SU-DHL-6 (cell line): ENCODE measurements around the gene FOXS1.

Source experiments
- H2AFZ ChIP-seq: fragments of 200-600 bp; sonication (generic); 2 replicates; pipeline ENCODE4 v1.6.1; 2014; ENCODE audit warnings: low read depth, mild to moderate bottlenecking, moderate library complexity, mixed read lengths, antibody characterized with exemption, low read length; ENCODE audit not compliant: severe bottlenecking
- H3F3A ChIP-seq: fragments of 200-600 bp; shearing (Covaris generic); 2 replicates; pipeline ENCODE4 v1.6.0; 2016; ENCODE audit warnings: antibody characterized with exemption, mild to moderate bottlenecking; ENCODE audit not compliant: insufficient read depth
- H3K27ac ChIP-seq: fragments of 200-600 bp; sonication (generic); 2 replicates; pipeline ENCODE4 v1.5.1; 2016; ENCODE audit warnings: low read depth, mild to moderate bottlenecking, low read length, moderate library complexity, mixed read lengths
- H3K27me3 ChIP-seq: fragments of 200-600 bp; sonication (generic), shearing (Covaris generic); 2 replicates; pipeline ENCODE4 v1.6.0; 2014; ENCODE audit warnings: mild to moderate bottlenecking, low read length
- H3K36me3 ChIP-seq: fragments of 200-600 bp; sonication (generic); 2 replicates; pipeline ENCODE4 v1.6.1; 2014; ENCODE audit warnings: mild to moderate bottlenecking, low read length, mixed read lengths
- H3K4me2 ChIP-seq: fragments of 300-600, 200-600 bp; shearing (Covaris generic), sonication (generic); 2 replicates; pipeline ENCODE4 v1.6.0; 2014; ENCODE audit warnings: low read length, low read depth, mild to moderate bottlenecking; ENCODE audit not compliant: poor library complexity, severe bottlenecking
- H3K4me3 ChIP-seq: fragments of 200-600 bp; sonication (generic); 2 replicates; pipeline ENCODE4 v1.5.1; 2014; ENCODE audit warnings: antibody characterized with exemption, low read length, mild to moderate bottlenecking, mixed read lengths; ENCODE audit not compliant: insufficient read depth, poor library complexity, severe bottlenecking
- H3K79me2 ChIP-seq: fragments of 200-600 bp; sonication (generic); 2 replicates; pipeline ENCODE4 v1.6.1; 2014; ENCODE audit warnings: mild to moderate bottlenecking, low read length, moderate library complexity; ENCODE audit not compliant: insufficient read depth
- H3K9ac ChIP-seq: fragments of 200-600 bp; sonication (generic); 2 replicates; pipeline ENCODE4 v1.7.0; 2014; ENCODE audit warnings: mild to moderate bottlenecking, low read length
- H3K9me2 ChIP-seq: fragments of 200-600 bp; sonication (generic); replicated peaks from 2 replicates; pipeline ENCODE4 v1.6.1; 2014; ENCODE audit warnings: low read length; ENCODE audit not compliant: insufficient read depth
- H3K9me3 ChIP-seq: fragments of 200-600 bp; sonication (generic); 2 replicates; pipeline ENCODE4 v1.6.1; 2014; ENCODE audit warnings: low read length, mixed read lengths; ENCODE audit not compliant: insufficient read depth
- H4K20me1 ChIP-seq: fragments of 200-600 bp; sonication (generic); 2 replicates; pipeline ENCODE4 v1.6.1; 2014; ENCODE audit warnings: low read depth, mild to moderate bottlenecking, antibody characterized with exemption, low read length, moderate library complexity, mixed read lengths
- CTCF ChIP-seq: fragments of 200-600 bp; sonication (generic); IDR thresholded peaks from one replicate; pipeline ENCODE4 v1.5.1; 2017; ENCODE audit warnings: antibody characterized with exemption, mild to moderate bottlenecking, low read length, moderate library complexity; ENCODE audit not compliant: insufficient read depth, poor library complexity, severe bottlenecking
- EZH2phosphoT487 ChIP-seq: fragments of 200-600 bp; sonication (generic), shearing (Covaris generic); conservative IDR thresholded peaks from 2 replicates; pipeline ENCODE4 v1.6.1; 2018; ENCODE audit warnings: mild to moderate bottlenecking, antibody characterized with exemption, low read length, moderate library complexity, mixed read lengths

The FOXS1 gene

GRCh38 chr20:31857861-31858759 lies 12.7 kb upstream of the FOXS1 start:
- Histone ChIP-seq H3K4me2 (no peak overlapping the region), H3K4me3 (no peak overlapping the region), H3F3A (no peaks in the 10 kb centered on the region), H2AFZ (no peak overlapping the region), H4K20me1 (no peaks in the 10 kb centered on the region), H3K27ac (no peak overlapping the region), H3K9me3 (no peaks in the 10 kb centered on the region), H3K9me2 (no peaks in the 10 kb centered on the region), H3K79me2 (no peaks in the 10 kb centered on the region), H3K36me3 (no peaks in the 10 kb centered on the region), H3K9ac (no peak overlapping the region), H3K27me3 (no peaks in the 10 kb centered on the region)
- TF ChIP-seq EZH2phosphoT487 (no peak), CTCF (no peak)

GRCh38 chr20:31856516-31856915 lies 11.1 kb upstream of the FOXS1 start:
- Histone ChIP-seq H3K27ac (no peak overlapping the region), H2AFZ (no peak overlapping the region), H4K20me1 (no peaks in the 10 kb centered on the region), H3K4me3 (no peak overlapping the region), H3K4me2 (no peak overlapping the region), H3K9me2 (no peaks in the 10 kb centered on the region), H3K79me2 (no peaks in the 10 kb centered on the region), H3K9ac (no peak overlapping the region), H3K36me3 (no peaks in the 10 kb centered on the region), H3F3A (no peaks in the 10 kb centered on the region), H3K9me3 (no peaks in the 10 kb centered on the region), H3K27me3 (no peaks in the 10 kb centered on the region)
- TF ChIP-seq EZH2phosphoT487, result no peak
- TF ChIP-seq CTCF, result no peak

GRCh38 chr20:31853481-31853880 lies 8.1 kb upstream of the FOXS1 start:
- H3K27ac ChIP-seq, result no peak overlapping the region
- no peaks in the 10 kb centered on the region for H3K9me2 ChIP-seq
- no peaks in the 10 kb centered on the region for H3F3A ChIP-seq
- no peak overlapping the region for H3K4me2 ChIP-seq
- TF ChIP-seq EZH2phosphoT487 (no peak), CTCF (no peak)
- no peaks in the 10 kb centered on the region for H3K9me3 ChIP-seq
- H4K20me1 ChIP-seq, result no peaks in the 10 kb centered on the region
- H3K9ac ChIP-seq, result no peak overlapping the region
- H2AFZ ChIP-seq, result no peak overlapping the region
- H3K27me3 ChIP-seq, result no peaks in the 10 kb centered on the region
- no peaks in the 10 kb centered on the region for H3K36me3 ChIP-seq
- no peak overlapping the region for H3K4me3 ChIP-seq
- H3K79me2 ChIP-seq, result no peaks in the 10 kb centered on the region
